ENCODE results near the gene SETD2.

- TF ChIP-seq CTCF (IDR thresholded peaks at IDR 0.05 in 4 of 5, conservative IDR thresholded peaks at IDR 0.05 in 1 of 5), result no peak
- TF ChIP-seq POLR2A (IDR thresholded peaks at IDR 0.05), result no peak
Measured at GRCh38 chr3:47210863-47211405, 47.0 kb upstream of the SETD2 start.

Data from gastrocnemius medialis (tissue), 4 donors.